PC-3 (cell line): Measurements from ENCODE around the gene OTOA. TPM values are rescaled to one million over a fixed set of nuclear protein-coding genes. Genes with fewer than 3 reads are reported as not detected.
"Not testable (repeated sequence)": the region's sequence is repeated elsewhere in the genome, so short reads cannot be mapped to it uniquely, and the experiment has no call there.

ENCODE experiments used
- ATAC-seq: fragments of 200-7000 bp; cut with Tn5 transposase; 2 replicates; pipeline ENCODE4 v1.9.1; 2020; ENCODE audit warnings: mild to moderate bottlenecking, moderate library complexity
- BruUV-seq: library from RNA; stranded (reverse); fragments of 400-500 nt; replicated peaks from 2 replicates; lab custom pipeline; 2021; lab: Mats Ljungman, UMichigan
- CTCF ChIA-PET: fragments of 300-600 bp; sonication (Branson Sonifier 250); formaldehyde crosslinking; loops from one replicate; lab custom pipeline; 2022; ENCODE audit warnings: antibody characterized with exemption; lab: Charles Lee
- POLR2A ChIA-PET: fragments of 300-600 bp; sonication (Branson Sonifier 250); formaldehyde crosslinking; loops from one replicate; lab custom pipeline; 2022; ENCODE audit warnings: antibody characterized with exemption; ENCODE audit not compliant: unreplicated experiment; lab: Charles Lee
- DNase-seq: peaks from one replicate; pipeline ENCODE4 v3.0.0-alpha.2; 2015
- H2AFZ ChIP-seq: fragments of 300-600 bp; sonication (generic); 2 replicates; pipeline ENCODE4 v1.6.0; 2016; ENCODE audit warnings: antibody characterized with exemption, low read length
- H3F3A ChIP-seq: fragments of 300-600 bp; sonication (generic); one replicate; pipeline ENCODE4 v1.6.0; 2017; ENCODE audit warnings: antibody characterized with exemption, low read length, control low read depth, mild to moderate bottlenecking; ENCODE audit not compliant: unreplicated experiment
- H3K27ac ChIP-seq: fragments of 300-600 bp; sonication (generic); 2 replicates; pipeline ENCODE4 v1.5.1; 2016; ENCODE audit warnings: mild to moderate bottlenecking, low read length
- H3K27me3 ChIP-seq: fragments of 300-600 bp; sonication (generic); 2 replicates; pipeline ENCODE4 v1.6.1; 2016; ENCODE audit warnings: low read length, mixed read lengths
- H3K36me3 ChIP-seq: fragments of 300-600 bp; sonication (generic); 2 replicates; pipeline ENCODE4 v1.6.1; 2016; ENCODE audit warnings: low read depth, mixed run types, low read length, mixed read lengths
- H3K4me1 ChIP-seq: fragments of 300-600 bp; sonication (generic); 2 replicates; pipeline ENCODE4 v1.5.1; 2016; ENCODE audit warnings: low read length; ENCODE audit not compliant: insufficient read depth
- H3K4me2 ChIP-seq: fragments of 300-600 bp; sonication (generic); 2 replicates; pipeline ENCODE4 v1.6.0; 2016; ENCODE audit warnings: low read length
- H3K4me3 ChIP-seq: fragments of 300-600 bp; sonication (generic); 2 replicates; pipeline ENCODE4 v1.5.1; 2016; ENCODE audit warnings: mild to moderate bottlenecking, low read length, mixed read lengths
- H3K79me2 ChIP-seq: fragments of 300-600 bp; sonication (generic); 2 replicates; pipeline ENCODE4 v1.6.1; 2017; ENCODE audit warnings: low read length, mixed read lengths
- H3K9ac ChIP-seq: fragments of 300-600 bp; sonication (generic); 2 replicates; pipeline ENCODE4 v1.6.0; 2016; ENCODE audit warnings: mild to moderate bottlenecking, low read length
- H3K9me2 ChIP-seq: fragments of 300-600 bp; sonication (generic); replicated peaks from 2 replicates; pipeline ENCODE4 v1.6.1; 2016; ENCODE audit warnings: mixed run types, low read length, mixed read lengths
- H3K9me3 ChIP-seq: fragments of 300-600 bp; sonication (generic); 2 replicates; pipeline ENCODE4 v1.6.1; 2016; ENCODE audit warnings: low read length, mixed read lengths
- H4K20me1 ChIP-seq: fragments of 300-600 bp; sonication (generic); 2 replicates; pipeline ENCODE4 v1.6.1; 2016; ENCODE audit warnings: low read length, mixed read lengths
- intact Hi-C: fragments of 100-400 bp; cut with micrococcal nuclease; formaldehyde crosslinking; loops from 2 replicates; pipeline ENCODE4 v1.9.0; 2023
- total RNA-seq: library from RNA; depleted of rRNA; stranded (reverse); fragments of >200 nt; gene quantifications from 2 replicates; pipeline ENCODE4 v1.2.3, GENCODE V29; 2014; rRNA removed
- TF ChIP-seq, protein P1 (sequence below): fragments of 300-600 bp; sonication (generic); conservative IDR thresholded peaks from 2 replicates; pipeline ENCODE4 v1.5.1; 2017; ENCODE audit warnings: antibody characterized with exemption, low read depth, mild to moderate bottlenecking, low read length

The OTOA gene
- total RNA-seq, 1 experiment from 2014 or later, result not detected

DNA sequence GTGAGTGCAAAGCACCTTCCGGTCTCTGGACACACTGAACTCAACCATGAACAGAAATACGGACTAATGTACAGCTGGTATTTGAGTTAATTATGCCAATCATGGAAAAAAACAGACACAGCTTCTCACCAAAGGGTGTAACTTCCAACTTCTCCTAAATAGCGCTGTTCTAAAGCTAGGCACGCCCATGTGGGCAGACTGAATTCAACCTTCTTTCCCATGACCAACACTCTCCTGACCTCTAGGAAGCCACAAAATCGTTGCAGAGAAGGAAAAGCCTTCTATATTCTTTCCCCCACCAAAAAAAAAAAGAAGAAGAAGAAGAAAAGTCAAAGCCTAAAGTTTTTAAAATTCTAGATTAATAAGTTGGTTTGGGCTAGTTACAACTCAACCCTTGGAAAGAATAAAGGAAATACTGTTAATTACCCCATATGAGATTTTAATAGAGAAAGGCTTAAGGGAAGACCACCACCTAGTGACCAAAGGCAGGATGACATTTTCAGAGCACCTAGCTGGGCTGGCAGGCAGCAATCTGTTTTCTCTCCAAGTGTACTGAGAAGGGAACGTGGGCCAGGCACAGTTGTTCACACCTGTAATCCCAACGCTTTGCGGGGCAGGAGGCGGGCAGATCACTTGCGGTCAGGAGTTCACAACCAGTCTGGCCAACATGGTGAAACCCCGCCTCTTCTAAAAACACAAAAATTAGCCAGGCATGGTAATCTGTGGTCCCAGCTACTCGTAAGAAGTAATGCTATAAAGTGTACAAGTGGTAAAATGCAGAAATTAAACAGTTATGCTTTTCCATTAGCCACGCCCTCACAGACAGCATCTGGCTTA lies 138.0 kb downstream of the OTOA start:
- H3K4me1 ChIP-seq, BruUV-seq, H3K36me3 ChIP-seq, H2AFZ ChIP-seq, H3K79me2 ChIP-seq, H3K4me3 ChIP-seq, H3K27me3 ChIP-seq, H3K9me2 ChIP-seq, H3K27ac ChIP-seq, H3K9me3 ChIP-seq, H3F3A ChIP-seq, H4K20me1 ChIP-seq, POLR2A ChIA-PET, H3K4me2 ChIP-seq, H3K9ac ChIP-seq: not testable (repeated sequence)
- TF ChIP-seq, protein P1, sequence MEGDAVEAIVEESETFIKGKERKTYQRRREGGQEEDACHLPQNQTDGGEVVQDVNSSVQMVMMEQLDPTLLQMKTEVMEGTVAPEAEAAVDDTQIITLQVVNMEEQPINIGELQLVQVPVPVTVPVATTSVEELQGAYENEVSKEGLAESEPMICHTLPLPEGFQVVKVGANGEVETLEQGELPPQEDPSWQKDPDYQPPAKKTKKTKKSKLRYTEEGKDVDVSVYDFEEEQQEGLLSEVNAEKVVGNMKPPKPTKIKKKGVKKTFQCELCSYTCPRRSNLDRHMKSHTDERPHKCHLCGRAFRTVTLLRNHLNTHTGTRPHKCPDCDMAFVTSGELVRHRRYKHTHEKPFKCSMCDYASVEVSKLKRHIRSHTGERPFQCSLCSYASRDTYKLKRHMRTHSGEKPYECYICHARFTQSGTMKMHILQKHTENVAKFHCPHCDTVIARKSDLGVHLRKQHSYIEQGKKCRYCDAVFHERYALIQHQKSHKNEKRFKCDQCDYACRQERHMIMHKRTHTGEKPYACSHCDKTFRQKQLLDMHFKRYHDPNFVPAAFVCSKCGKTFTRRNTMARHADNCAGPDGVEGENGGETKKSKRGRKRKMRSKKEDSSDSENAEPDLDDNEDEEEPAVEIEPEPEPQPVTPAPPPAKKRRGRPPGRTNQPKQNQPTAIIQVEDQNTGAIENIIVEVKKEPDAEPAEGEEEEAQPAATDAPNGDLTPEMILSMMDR, result peak; percentile 54
- DNase-seq (peak; percentile 63), ATAC-seq (peak; percentile 89)
- CTCF ChIA-PET, result interaction anchor here (0.6 to 0.7 kb wide), 3 partner anchors 81 to 145 kb away, joined by 3 to 7 read pairs (median 5); no protein-coding TSS in a partner anchor
- intact Hi-C loops, result loop anchor here (5.0 kb wide), 1 partner anchor 144 kb away; no protein-coding TSS in a partner anchor

DNA sequence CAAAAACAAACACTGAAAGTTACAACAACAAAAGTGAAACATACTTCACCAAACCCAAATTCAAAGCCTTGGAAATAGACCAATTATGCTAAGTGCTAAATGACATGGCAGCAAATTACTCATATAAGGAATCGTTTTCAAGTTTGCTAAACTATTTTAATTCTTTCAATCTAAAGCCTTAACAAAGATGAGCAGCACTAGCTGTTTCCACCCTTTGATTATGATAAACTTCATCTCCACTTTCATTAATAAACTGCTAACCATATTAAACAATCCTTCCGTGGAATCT lies 138.6 kb downstream of the OTOA start:
- H3K4me2 ChIP-seq, H3K79me2 ChIP-seq, ATAC-seq, DNase-seq, H3K9ac ChIP-seq, H3K4me1 ChIP-seq, H3F3A ChIP-seq, POLR2A ChIA-PET, H3K36me3 ChIP-seq, H2AFZ ChIP-seq, H3K27me3 ChIP-seq, BruUV-seq, H3K9me3 ChIP-seq, H3K9me2 ChIP-seq, H4K20me1 ChIP-seq, H3K27ac ChIP-seq, H3K4me3 ChIP-seq: not testable (repeated sequence)
- intact Hi-C loops, result loop anchor here (5.0 kb wide), 1 partner anchor 145 kb away; no protein-coding TSS in a partner anchor
- CTCF ChIA-PET, result interaction anchor here (0.6 kb wide), 2 partner anchors 115 to 145 kb away, joined by 3 to 7 read pairs; no protein-coding TSS in a partner anchor

Other genes starting within 250 kb of the OTOA start
- 133 and 180 TPM in 2 replicates for gene METTL9, start 64.4 kb upstream of the OTOA start, total RNA-seq
- 0.36 TPM in 1 of 2 replicates, not detected in the other for gene IGSF6, start 11.4 kb upstream of the OTOA start, total RNA-seq
- gene NPIPB4, start 193.8 kb downstream of the OTOA start, total RNA-seq, result 17.2 and 18.4 TPM in 2 replicates